Upper lobe of left lung (tissue), 6 donors: Measurements from ENCODE around the gene STXBP6. TPM values are rescaled to one million over a fixed set of nuclear protein-coding genes. Genes with fewer than 3 reads are reported as not detected.

Experiments used
- ATAC-seq, 2 donors: fragments of 200-7000 bp; cut with Tn5 transposase; one replicate each; pipeline ENCODE4 v1.9.1; 2022; ENCODE audit warnings: mild to moderate bottlenecking in 2 of 2, moderate library complexity in 2 of 2; ENCODE audit not compliant: low FRiP score in 2 of 2
- DNase-seq, 2 donors: peaks; one replicate each; pipeline ENCODE4 v3.0.0-alpha.2; 2019 to 2020
- H3K27ac ChIP-seq, 4 donors: fragments of 200-600 bp; sonication (generic); one replicate each; pipeline ENCODE4 v1.5.1; 2016 to 2019
- H3K27me3 ChIP-seq, 4 donors: fragments of 200-600 bp; sonication (generic); one replicate each; pipeline ENCODE4 v1.5.1; 2017 to 2019
- H3K36me3 ChIP-seq, 4 donors: fragments of 200-600 bp; sonication (generic); one replicate each; pipeline ENCODE4 v1.5.1; 2016 to 2019
- H3K4me1 ChIP-seq, 4 donors: fragments of 200-600 bp; sonication (generic); one replicate each; pipeline ENCODE4 v1.5.1; 2018 to 2019
- H3K4me3 ChIP-seq, 4 donors: fragments of 200-600 bp; sonication (generic); one replicate each; pipeline ENCODE4 v1.5.1; 2017 to 2019; ENCODE audit warnings: mild to moderate bottlenecking in 2 of 4, moderate library complexity in 1 of 4
- H3K9me3 ChIP-seq, 4 donors: fragments of 200-600 bp; sonication (generic); one replicate each; pipeline ENCODE4 v1.5.1; 2018 to 2019
- CTCF ChIP-seq, 6 experiments: fragments of 450-650 bp in 4 of 6; fragments of 200-600 bp in 2 of 6; sonication (generic) in 2 of 6; IDR thresholded peaks; one replicate each; pipeline ENCODE4 v1.5.1; 2016 to 2019; ENCODE audit warnings: antibody characterized with exemption in 6 of 6
- EP300 ChIP-seq, 4 donors: sonication (generic); formaldehyde crosslinking; IDR thresholded peaks; one replicate each; pipeline ENCODE4 v1.5.1; 2017; ENCODE audit warnings: antibody characterized with exemption in 4 of 4, control low read depth in 2 of 4
- POLR2A ChIP-seq, 4 donors: fragments of 450-650 bp; IDR thresholded peaks; one replicate each; pipeline ENCODE4 v1.5.1; 2016 to 2017; ENCODE audit warnings: antibody characterized with exemption in 4 of 4, mild to moderate bottlenecking in 2 of 4
- POLR2AphosphoS5 ChIP-seq, 2 donors: sonication (generic); formaldehyde crosslinking; IDR thresholded peaks; one replicate each; pipeline ENCODE4 v1.5.1; 2017; ENCODE audit warnings: antibody characterized with exemption in 2 of 2
- WGBS, 2 donors: methylation state at CpG; one replicate each; pipeline ENCODE4 v1.1.5; 2017 to 2018; 5-methylcytosine and 5-hydroxymethylcytosine counted together
- total RNA-seq, 6 donors: library from RNA; depleted of rRNA in 4 of 6; stranded (reverse); fragments of >200 nt in 4 of 6; gene quantifications; one replicate each; pipeline versions ENCODE4 v1.1.0 to v1.2.1, GENCODE V29; 2016 to 2021
- donor health status: DM: no; HTN: no; CAD: no; lungs with moderate emphysema.
- donor health status: DM: no; HTN: yes; CAD: no; lungs with severe emphysema.

Gene STXBP6
- total RNA-seq, 6 donors from 2014 or later, result 13.6 to 38.3 (median 23.7) TPM

GRCh38 chr14:24991821-24992220 lies 58.1 kb downstream of the STXBP6 start:
- H3K36me3 ChIP-seq, result no peaks in the 10 kb centered on the region
- H3K4me3 ChIP-seq, result no peak overlapping the region
- no peaks in the 10 kb centered on the region for H3K27me3 ChIP-seq
- DNase-seq (no peak), ATAC-seq (no peak)
- peaks cover 0 to 23% (median 13%) of the 10 kb centered on the region in 4 donors for H3K4me1 ChIP-seq
- TF ChIP-seq POLR2A (IDR thresholded peaks at IDR 0.05) (no peak), CTCF (IDR thresholded peaks at IDR 0.05) (no peak), POLR2AphosphoS5 (IDR thresholded peaks at IDR 0.05) (no peak), EP300 (IDR thresholded peaks at IDR 0.05) (no peak)
- WGBS, 2 donors, result 77 to 84% methylated on average over 6 of the region's 6 CpGs
- H3K27ac ChIP-seq, result no peak overlapping the region
- H3K9me3 ChIP-seq, result no peaks in the 10 kb centered on the region

- H3K4me3 ChIP-seq, result no peak overlapping the region
- H3K4me1 ChIP-seq, result peaks cover 0 to 23% (median 14%) of the 10 kb centered on the region in 4 donors
- 88 to 92% methylated on average over 1 of the region's 1 CpG for WGBS, 2 donors
- ATAC-seq (no peak), DNase-seq (no peak)
- no peaks in the 10 kb centered on the region for H3K27me3 ChIP-seq
- H3K36me3 ChIP-seq, result no peaks in the 10 kb centered on the region
- TF ChIP-seq CTCF (IDR thresholded peaks at IDR 0.05) (no peak), POLR2A (IDR thresholded peaks at IDR 0.05) (no peak), EP300 (IDR thresholded peaks at IDR 0.05) (no peak), POLR2AphosphoS5 (IDR thresholded peaks at IDR 0.05) (no peak)
- no peak overlapping the region for H3K27ac ChIP-seq
- no peaks in the 10 kb centered on the region for H3K9me3 ChIP-seq
Observed at GRCh38 chr14:24991288-24991687, 58.7 kb downstream of the STXBP6 start.

- no peak overlapping the region for H3K27ac ChIP-seq
- peaks cover under 1 to 25% (median 18%) of the 10 kb centered on the region in 4 donors for H3K4me1 ChIP-seq
- no peak for DNase-seq
- H3K9me3 ChIP-seq, result no peaks in the 10 kb centered on the region
- H3K4me3 ChIP-seq, result no peak overlapping the region
- no peak for ATAC-seq
- TF ChIP-seq POLR2AphosphoS5 (IDR thresholded peaks at IDR 0.05), result no peak
- no peak for TF ChIP-seq CTCF (IDR thresholded peaks at IDR 0.05)
- TF ChIP-seq POLR2A (IDR thresholded peaks at IDR 0.05), result no peak
- no peak for TF ChIP-seq EP300 (IDR thresholded peaks at IDR 0.05)
- no peaks in the 10 kb centered on the region for H3K36me3 ChIP-seq
- H3K27me3 ChIP-seq, result no peaks in the 10 kb centered on the region
Observed at GRCh38 chr14:24990773-24991172, 59.2 kb downstream of the STXBP6 start.

- Histone ChIP-seq H3K4me3 (no peak overlapping the region), H3K27ac (peak overlapping the region in 1 of 4 donors; percentile 39), H3K27me3 (no peaks in the 10 kb centered on the region), H3K9me3 (no peaks in the 10 kb centered on the region), H3K4me1 (peaks cover 8 to 30% (median 25%) of the 10 kb centered on the region in 4 donors), H3K36me3 (no peaks in the 10 kb centered on the region)
- 77 to 87% methylated on average over 8 of the region's 8 CpGs for WGBS, 2 donors
- TF ChIP-seq EP300 (IDR thresholded peaks at IDR 0.05), result no peak
- no peak for TF ChIP-seq POLR2A (IDR thresholded peaks at IDR 0.05)
- no peak for TF ChIP-seq POLR2AphosphoS5 (IDR thresholded peaks at IDR 0.05)
- TF ChIP-seq CTCF (IDR thresholded peaks at IDR 0.05), result no peak
- ATAC-seq (peak in 1 of 2 donors; percentile 32), DNase-seq (peak in 1 of 2 donors; percentile 16)
Observed at GRCh38 chr14:24990050-24990449, 59.9 kb downstream of the STXBP6 start.

- H3K36me3 ChIP-seq, result no peaks in the 10 kb centered on the region
- ATAC-seq, result no peak
- H3K4me3 ChIP-seq, result no peak overlapping the region
- peak overlapping the region in 2 of 4 donors; percentile 5 to 39 for H3K27ac ChIP-seq
- H3K9me3 ChIP-seq, result no peaks in the 10 kb centered on the region
- H3K27me3 ChIP-seq, result no peaks in the 10 kb centered on the region
- WGBS, 2 donors, result 35 to 41% methylated on average over 5 of the region's 5 CpGs
- DNase-seq, result no peak
- peaks cover 8 to 30% (median 25%) of the 10 kb centered on the region in 4 donors for H3K4me1 ChIP-seq
- TF ChIP-seq EP300 (IDR thresholded peaks at IDR 0.05), result no peak
- no peak for TF ChIP-seq POLR2A (IDR thresholded peaks at IDR 0.05)
- TF ChIP-seq CTCF (IDR thresholded peaks at IDR 0.05), result no peak
- TF ChIP-seq POLR2AphosphoS5 (IDR thresholded peaks at IDR 0.05), result no peak
Observed at GRCh38 chr14:24988760-24989159, 61.2 kb downstream of the STXBP6 start.
